UCSD-AML1 (cell line): ENCODE measurements around the gene KCNA3.

Experiments used
- DNase-seq: peaks from one replicate; lab custom pipeline; 2025; ENCODE audit not compliant: unreplicated experiment; lab: John Stamatoyannopoulos, UW

Gene KCNA3

GRCh38 chr1:110674337-110675059 is at the start of gene KCNA3:
Gene KCNA3, minus strand, starts transcription at chr1:110674940. Its CDS starts 131 bp downstream, at chr1:110674809.
- no peak for DNase-seq

GRCh38 chr1:110722807-110723206 is 48.1 kb upstream of the KCNA3 start:
- DNase-seq, result no peak

DNA sequence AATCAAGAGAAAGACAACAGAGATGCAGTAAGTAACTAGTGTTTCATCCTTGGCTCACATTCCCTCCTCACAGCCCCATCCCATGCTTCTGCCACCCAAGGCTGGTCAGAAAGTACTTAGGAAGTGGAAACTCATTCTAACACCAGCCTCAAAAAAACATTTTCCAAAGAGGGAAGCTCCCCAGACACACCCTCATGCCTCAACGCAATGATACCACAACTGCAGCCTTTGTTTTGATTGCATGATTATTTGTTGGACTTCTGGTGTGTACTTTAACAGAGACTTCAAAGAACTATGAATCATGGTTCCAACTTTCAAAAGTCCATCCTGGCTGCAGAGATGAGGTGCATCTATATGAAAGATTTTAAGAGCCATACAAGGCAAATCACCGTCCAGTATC is 45.2 kb upstream of the KCNA3 start:
- no peak for DNase-seq

DNA sequence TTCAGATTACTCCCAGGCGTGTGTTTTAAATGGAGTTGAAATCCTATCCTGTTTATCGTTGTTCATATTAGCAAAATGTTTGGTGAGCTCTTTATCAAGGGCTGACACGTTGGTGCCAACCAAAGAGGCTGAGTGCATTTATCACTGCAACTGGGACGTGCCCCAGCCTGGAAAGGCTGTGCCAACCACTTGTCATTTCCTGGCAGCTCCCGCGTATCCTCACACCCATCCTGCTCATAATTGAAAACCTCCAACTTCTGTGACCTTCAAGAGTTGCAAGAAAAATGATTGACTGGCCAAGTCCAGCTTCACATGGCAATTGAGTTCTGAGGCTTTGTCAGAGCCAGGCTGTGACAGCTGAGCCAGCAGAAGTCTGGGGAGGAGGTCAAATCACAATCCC is 43.7 kb upstream of the KCNA3 start:
- no peak for DNase-seq

DNA sequence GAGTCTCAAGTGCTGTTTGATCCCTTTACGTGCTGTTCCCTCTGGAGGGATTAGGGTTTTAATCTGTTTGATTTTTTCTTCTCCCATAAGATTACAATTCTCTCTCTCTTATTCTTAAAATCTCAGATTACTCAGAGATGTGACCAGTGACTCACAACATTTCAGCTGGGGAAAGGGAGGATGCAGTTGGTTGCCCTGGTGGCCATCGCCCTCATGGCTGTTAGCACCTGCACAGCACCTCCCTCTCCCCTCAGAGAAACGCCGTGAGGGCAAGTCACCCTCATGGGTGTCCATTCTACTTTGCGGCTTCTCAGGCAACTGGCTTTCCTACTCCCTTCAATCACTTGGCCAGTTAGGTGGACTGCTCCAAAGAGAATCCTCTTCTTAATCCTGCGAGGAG is 42.4 kb upstream of the KCNA3 start:
- DNase-seq, result no peak

GRCh38 chr1:110714374-110714995 is 39.7 kb upstream of the KCNA3 start:
- DNase-seq, result no peak

GRCh38 chr1:110713221-110713620 is 38.5 kb upstream of the KCNA3 start:
- DNase-seq, result no peak

DNA sequence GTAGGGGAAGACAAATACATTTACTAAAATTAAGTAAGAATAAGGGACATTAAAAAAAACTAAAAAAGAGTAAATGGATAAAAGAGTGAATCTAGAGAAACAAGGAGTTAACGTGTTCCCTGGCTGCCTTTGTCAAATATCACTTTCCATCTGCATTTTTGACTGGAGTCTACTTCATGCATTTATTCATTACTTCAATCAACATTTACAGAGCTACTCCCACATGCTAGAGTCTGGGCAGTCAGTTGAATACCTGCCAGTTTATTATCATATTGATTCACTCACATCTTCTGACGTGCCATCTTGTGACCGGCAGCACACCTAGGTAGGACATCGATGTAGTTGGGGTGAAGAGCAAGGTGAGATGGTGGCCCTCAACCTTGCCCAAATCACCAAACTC is 35.6 kb upstream of the KCNA3 start:
- no peak for DNase-seq

GRCh38 chr1:110708974-110709440 is 34.3 kb upstream of the KCNA3 start:
- no peak for DNase-seq

- DNase-seq, result no peak
These were observed 32.5 kb upstream of the KCNA3 start for GRCh38 chr1:110707232-110707631.

DNA sequence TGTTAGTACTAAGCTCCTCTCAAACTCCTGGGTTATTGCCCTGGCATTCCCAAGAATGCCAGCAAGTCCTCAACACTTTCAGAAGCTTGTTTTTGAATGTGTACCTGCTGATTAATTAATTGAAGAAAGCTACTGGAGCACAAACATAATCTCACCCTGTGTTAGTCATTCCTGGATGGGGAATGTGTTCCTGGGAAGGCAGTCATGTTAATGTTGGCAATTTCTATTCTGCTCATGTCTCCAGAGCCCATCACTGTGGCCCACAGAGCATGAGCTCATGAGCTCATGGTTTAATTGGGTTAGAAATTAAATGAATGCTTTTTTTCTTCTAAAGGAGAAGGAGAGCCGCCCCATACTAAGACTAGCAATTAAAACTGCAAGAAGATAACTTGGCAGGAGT is 31.9 kb upstream of the KCNA3 start:
- no peak for DNase-seq

GRCh38 chr1:110702260-110702659 is 27.5 kb upstream of the KCNA3 start:
- DNase-seq, result no peak

DNA sequence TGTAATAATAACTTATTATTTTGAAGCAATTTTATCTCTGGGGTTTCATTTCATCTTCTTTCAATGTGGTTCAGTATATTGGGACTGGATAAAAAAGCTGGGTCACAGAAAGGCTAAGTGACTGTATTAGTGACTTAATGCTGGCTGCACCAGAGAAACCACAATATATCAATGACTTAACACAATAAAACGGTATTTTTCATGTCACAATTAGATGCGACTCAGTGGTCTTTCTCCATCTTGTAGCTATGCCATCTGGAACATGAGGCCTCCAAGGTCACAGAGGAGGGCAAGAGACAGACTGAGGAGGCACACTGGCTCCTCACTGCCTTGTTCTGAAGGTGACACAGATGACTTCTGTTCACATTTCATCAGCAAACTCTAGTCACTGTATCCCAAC is 26.0 kb upstream of the KCNA3 start:
- no peak for DNase-seq

DNA sequence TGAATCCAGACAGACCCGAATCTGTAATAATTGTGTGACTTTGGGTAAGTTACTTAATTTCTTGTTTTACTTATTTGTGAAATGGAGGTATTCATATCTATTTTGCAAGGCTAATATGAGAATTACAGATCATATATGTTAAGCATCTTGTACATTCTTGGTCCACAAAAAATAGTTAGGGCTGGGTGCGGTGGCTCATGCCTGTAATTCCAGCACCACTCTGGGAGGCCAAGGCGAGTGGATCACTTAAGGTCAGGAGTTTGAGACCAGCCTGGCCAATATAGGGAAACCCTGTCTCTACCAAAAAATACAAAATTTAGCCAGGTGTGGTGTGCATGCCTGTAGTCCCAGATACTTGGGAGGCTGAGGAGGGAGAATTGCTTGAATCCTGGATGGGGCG is 22.9 kb upstream of the KCNA3 start:
- no peak for DNase-seq

- DNase-seq, result no peak
These were observed 22.1 kb upstream of the KCNA3 start for GRCh38 chr1:110696818-110697217.

GRCh38 chr1:110690709-110691365 is 16.1 kb upstream of the KCNA3 start:
- DNase-seq, result no peak

DNA sequence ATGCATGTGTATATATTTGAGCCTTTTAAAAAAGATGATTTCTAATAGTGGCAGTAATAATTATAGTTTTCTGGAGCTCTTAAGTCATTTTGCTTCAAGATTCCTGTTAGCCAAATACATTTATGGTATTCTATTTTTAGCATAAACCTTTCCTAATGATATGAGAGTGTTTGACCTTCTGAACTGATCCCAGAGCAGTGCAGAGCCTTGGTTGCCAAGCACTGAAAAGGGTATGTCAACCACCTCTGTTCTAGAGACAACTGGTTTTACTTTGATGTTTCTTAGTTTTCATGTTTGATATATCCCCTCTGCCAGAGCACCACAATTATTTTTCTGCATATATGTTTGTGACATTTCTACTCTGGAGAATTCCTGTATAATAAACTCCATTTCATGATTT is 15.1 kb upstream of the KCNA3 start:
- DNase-seq, result no peak

DNA sequence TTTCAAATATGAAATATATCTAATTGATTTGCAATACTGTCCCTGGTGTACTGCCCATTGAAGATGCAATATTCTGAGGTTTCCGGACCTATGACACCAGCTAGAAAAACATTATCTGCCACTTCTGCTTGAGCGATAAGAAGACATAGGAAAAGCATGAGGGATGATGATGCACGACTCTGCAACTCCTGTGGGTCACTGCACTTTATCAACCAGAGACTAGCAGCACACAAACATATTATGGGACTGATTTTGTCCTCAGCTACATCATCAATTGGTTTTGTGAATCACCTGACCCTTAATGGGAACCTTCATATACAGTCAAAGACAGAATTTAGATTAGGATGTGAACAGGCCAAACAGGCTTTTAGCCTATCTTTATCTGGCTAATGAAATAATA is 13.8 kb upstream of the KCNA3 start:
- no peak for DNase-seq

- DNase-seq, result no peak
These were observed 12.5 kb upstream of the KCNA3 start for GRCh38 chr1:110687250-110687649.

- no peak for DNase-seq
These were observed 11.4 kb upstream of the KCNA3 start for GRCh38 chr1:110686188-110686587.

- no peak for DNase-seq
These were observed 9.8 kb upstream of the KCNA3 start for GRCh38 chr1:110684491-110684890.

- DNase-seq, result no peak
These were observed 8.2 kb upstream of the KCNA3 start for GRCh38 chr1:110682898-110683297.
